GM12872 (cell line): Measurements from ENCODE around the gene TMPRSS13.

ENCODE experiments used
- CTCF ChIP-seq: IDR thresholded peaks from 3 replicates; pipeline ENCODE4 v1.5.1; 2011; ENCODE audit warnings: low read depth, mild to moderate bottlenecking, low read length, moderate library complexity; ENCODE audit not compliant: insufficient read depth

The TMPRSS13 gene

DNA sequence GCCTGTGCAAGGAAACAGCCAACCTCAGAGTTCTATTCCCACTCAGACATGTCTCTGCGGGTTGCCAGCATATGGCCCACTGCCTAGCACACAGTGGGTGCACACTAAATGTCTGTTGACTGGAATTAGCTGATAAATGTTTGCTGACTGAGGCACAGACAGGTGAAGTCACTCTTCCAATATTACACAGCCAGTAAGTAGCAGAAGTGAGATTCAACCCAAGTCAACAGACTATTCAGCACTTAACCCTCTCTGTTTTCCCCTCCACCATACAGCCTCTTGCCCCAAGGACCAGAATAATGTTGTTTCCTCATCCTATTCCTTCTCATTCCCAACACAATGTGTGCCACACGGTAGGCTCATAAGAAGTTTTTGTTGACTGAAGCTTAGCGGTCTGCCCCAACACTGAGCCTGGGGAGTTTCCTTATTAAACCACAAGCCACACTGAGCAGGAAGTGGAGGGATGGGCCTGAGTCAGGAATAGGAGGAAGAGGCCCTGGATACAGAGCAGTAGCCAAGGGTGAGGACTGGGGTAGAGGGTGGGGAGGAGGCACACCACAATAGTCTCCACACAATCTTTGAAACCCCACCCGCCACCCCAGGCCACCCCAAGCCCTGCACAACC, 41.3 kb upstream of the TMPRSS13 start:
- TF ChIP-seq CTCF = no peak

DNA sequence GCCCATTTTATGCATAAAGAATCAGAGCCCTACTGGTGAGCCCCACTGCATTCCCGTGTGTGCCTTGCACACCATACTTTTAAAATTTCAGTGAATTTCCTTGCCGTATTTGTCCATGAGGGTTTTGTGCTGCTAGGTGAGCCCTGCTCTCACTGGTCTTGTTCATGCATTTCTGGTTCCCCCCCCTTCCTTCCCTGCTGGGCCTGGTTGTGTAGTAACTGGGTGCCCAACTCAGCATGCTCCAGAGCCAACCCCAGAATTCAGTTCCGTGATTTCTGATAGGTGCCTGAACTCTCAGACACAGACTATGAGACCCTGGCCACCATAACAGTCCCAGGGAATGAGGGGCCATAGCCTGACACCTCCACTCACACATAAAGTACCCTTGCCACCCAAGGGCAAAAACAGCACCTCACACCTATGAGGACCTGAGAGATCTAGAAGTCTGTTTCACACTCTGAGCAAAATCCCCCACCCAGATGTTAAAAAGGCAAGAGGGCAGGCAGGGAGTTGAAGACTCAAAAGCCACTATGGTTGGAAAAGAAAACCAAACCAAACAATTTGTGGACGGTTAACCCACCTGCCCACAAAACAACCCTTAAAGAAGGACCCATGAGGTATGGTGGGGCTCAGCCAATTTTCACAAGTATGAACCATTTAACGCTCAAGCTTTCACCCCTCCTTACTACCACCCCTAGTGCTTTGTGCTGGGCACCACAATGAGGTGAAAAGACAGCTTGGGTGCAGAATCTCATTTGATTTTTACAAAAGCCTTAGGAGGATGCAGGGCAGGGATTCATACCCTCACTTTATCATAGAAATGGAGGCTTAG, 40.2 kb upstream of the TMPRSS13 start:
- no peak for TF ChIP-seq CTCF

- TF ChIP-seq CTCF = no peak
These were observed 37.7 kb upstream of the TMPRSS13 start for GRCh38 chr11:117966908-117967307.

DNA sequence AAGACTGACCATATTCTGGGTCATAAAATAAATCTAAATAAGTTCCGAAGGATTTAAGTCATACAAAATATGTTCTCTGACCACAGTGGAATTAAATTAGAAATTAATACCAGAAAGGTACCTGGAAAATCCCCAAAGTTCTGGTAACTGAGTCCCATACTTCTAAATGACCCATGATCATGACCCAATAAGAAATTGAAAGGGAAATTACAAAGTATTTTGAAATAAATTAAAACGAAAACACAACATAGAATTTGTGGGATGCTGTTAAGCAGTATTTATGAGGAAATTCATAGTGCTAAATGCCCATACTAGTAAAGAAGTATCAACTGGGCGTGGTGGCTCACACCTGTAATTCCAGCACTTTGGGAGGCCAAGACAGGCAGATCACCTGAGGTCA, 33.6 kb upstream of the TMPRSS13 start:
- TF ChIP-seq CTCF = no peak

DNA sequence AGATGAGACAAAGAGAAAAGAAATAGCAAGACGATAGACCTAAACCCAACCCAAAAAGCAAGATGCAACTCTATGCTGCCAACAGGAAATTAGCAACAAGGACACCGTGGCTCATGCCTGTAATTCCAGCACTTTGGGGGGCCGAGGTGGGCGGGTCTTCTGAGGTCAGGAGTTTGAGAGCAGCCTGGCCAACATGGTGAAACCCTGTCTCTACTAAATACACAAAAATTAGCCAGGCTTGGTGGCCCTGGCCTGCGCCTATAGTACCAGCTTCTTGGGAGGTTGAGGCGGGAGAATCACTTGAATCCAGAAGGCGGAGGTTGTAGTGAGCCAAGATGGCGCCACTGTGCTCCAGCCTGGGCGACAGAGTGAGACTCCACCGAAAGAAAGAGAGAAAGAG, 32.7 kb upstream of the TMPRSS13 start:
- no peak for TF ChIP-seq CTCF

- TF ChIP-seq CTCF = no peak
These were observed 31.2 kb upstream of the TMPRSS13 start for GRCh38 chr11:117960406-117960805.

DNA sequence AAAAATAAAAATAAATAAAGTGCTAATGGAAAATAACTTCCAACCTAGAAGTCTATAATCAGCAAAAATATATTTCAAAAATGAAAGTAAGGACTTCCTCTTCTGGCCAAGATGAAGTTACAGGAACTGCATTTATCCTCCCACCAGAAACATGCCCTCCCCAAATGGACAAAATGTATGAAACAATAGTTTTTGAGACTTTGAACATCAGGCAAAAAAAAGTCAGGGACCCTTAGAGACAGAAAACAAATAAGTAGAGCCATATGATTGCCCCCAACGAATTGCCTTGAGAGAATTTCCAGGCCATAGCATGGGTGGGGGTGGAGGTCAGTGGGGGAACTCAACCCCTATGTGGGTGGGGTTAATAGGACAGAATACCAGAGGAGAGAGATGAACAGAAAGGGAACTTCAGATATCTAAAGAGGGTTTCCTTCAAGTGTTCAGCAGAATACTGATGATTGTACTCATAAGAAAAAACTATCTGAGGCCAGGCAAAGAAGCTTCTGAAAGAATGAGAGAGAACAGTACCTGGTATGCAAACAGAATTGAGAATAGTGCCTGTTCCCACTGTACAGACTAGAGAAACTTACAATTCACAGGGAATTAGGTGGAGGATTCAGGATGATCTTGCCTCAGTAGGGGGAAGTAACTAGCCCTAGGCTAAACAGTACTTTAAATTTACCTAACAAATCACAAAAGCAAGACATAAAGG, 30.4 kb upstream of the TMPRSS13 start:
- TF ChIP-seq CTCF = no peak
